GM21423 (cell line): ENCODE data around the gene CAPZB.

Experiments used
- ATAC-seq: cut with Tn5 transposase; IDR thresholded peaks from one replicate; pipeline ENCODE4 v1.9.1; 2021; ENCODE audit warnings: mild to moderate bottlenecking, moderate library complexity; ENCODE audit not compliant: unreplicated experiment

CAPZB gene

GRCh38 chr1:19432943-19433718 lies 52.2 kb downstream of the CAPZB start:
- no peak for ATAC-seq

GRCh38 chr1:19430121-19431068 lies 54.9 kb downstream of the CAPZB start:
- no peak for ATAC-seq

GRCh38 chr1:19429611-19430010 lies 55.7 kb downstream of the CAPZB start:
- ATAC-seq: no peak

GRCh38 chr1:19427087-19427781 lies 58.1 kb downstream of the CAPZB start:
- no peak for ATAC-seq

- no peak for ATAC-seq
Observed at GRCh38 chr1:19426294-19427086, 58.8 kb downstream of the CAPZB start.

- ATAC-seq: no peak
Observed at GRCh38 chr1:19425646-19426239, 59.6 kb downstream of the CAPZB start.

- no peak for ATAC-seq
Observed at GRCh38 chr1:19424651-19425570, 60.4 kb downstream of the CAPZB start.

GRCh38 chr1:19423130-19423529 lies 62.2 kb downstream of the CAPZB start:
- no peak for ATAC-seq

- ATAC-seq: no peak
Observed at GRCh38 chr1:19421365-19421764, 64.0 kb downstream of the CAPZB start.

GRCh38 chr1:19420606-19421005 lies 64.7 kb downstream of the CAPZB start:
- no peak for ATAC-seq

GRCh38 chr1:19419691-19420090 lies 65.6 kb downstream of the CAPZB start:
- no peak for ATAC-seq

- ATAC-seq: no peak
Observed at GRCh38 chr1:19418503-19418971, 66.8 kb downstream of the CAPZB start.

GRCh38 chr1:19416921-19417470 lies 68.3 kb downstream of the CAPZB start:
- no peak for ATAC-seq

- no peak for ATAC-seq
Observed at GRCh38 chr1:19416145-19416544, 69.2 kb downstream of the CAPZB start.

GRCh38 chr1:19414515-19415121 lies 70.7 kb downstream of the CAPZB start:
- no peak for ATAC-seq

- no peak for ATAC-seq
Observed at GRCh38 chr1:19413999-19414398, 71.3 kb downstream of the CAPZB start.

- ATAC-seq: no peak
Observed at GRCh38 chr1:19412654-19413053, 72.7 kb downstream of the CAPZB start.

- no peak for ATAC-seq
Observed at GRCh38 chr1:19411612-19412011, 73.7 kb downstream of the CAPZB start.
